Activated CD4-positive, CD25-positive, alpha-beta regulatory T cell treated with anti-CD3 and anti-CD28 coated beads, Interleukin-2, amount 50 U/mL, for 24 hours (primary cell): ENCODE data around the gene MAPRE3.

Source experiments
- ATAC-seq, 2 donors: fragments of 150-1000 bp; cut with Tn5 transposase; one replicate each; pipeline ENCODE4 v1.10.0; 2021; ENCODE audit warnings: mild to moderate bottlenecking in 1 of 2, moderate library complexity in 1 of 2

Gene MAPRE3

DNA sequence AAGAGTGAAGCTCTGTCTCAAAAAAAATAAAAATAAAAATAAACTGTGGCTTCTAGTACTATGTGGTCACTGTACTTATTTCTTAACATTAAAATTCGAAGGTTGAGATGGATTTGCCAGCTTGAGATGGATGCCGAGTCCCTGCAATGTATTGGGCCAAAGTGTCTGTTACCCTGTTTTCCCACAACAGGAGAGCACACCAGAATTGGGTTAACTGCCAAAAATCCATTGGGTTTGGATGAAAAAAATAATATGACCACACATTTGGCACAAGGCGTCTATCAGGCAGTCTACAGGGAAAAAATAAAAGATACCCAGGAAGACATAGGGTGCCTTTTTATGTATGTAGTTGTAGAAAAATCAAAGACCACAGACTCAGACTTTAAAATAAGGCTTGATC, 19.2 kb upstream of the MAPRE3 start:
- ATAC-seq = no peak

DNA sequence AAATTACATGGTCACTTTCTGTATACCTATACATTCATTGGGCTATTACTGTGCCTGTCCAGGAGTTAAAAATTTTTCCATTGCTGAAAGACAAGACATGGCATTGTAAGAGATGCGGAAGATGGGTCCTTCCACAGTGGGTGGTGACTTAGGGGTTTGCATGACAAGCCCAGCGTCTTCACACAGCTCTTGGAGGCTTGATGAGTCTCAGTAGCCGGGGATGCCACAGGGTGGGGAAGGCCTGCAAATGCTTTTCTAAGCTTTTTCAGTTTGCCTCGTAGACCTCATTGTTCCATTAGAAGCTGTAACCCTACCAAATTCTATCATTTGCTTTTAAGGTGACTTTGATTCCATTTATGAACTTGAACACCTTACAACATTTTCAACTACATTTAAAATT, 18.1 kb upstream of the MAPRE3 start:
- ATAC-seq = no peak

DNA sequence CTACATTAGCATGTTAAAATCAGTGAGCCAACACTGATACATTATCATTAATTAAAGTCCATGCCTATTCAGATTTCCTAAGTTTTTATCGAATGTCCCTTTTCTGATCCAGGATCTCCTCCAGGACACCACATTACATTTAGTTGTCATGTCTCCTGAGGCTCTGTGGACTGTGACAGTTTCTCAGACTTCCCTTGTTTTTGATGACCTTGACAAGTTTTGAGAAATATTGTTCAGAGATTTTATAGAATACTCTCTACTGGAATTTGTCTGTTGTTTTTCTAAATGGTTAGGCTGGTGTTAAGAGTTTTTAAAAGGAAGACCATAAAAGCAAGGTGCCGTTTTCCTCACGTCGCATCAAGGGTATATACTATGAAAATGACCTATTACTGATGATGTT, 16.3 kb upstream of the MAPRE3 start:
- ATAC-seq = no peak

DNA sequence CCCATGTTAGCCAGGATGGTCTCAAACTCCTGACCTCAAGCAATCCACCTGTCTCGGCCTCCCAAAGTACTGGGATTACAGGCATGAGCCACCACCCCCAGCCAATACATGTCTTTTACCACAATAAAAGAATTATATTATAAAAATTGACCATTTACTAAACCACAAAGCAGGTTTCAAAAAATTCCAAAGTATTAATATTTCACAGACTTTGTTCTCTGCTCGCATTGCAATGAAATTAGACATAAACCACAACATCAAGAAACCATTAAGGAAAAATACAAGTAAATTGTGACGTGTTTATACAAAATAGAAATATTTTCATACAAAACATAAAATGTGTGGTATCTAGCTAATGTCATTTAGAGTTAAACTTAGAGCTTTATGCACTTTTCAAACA, 13.4 kb upstream of the MAPRE3 start:
- no peak for ATAC-seq

DNA sequence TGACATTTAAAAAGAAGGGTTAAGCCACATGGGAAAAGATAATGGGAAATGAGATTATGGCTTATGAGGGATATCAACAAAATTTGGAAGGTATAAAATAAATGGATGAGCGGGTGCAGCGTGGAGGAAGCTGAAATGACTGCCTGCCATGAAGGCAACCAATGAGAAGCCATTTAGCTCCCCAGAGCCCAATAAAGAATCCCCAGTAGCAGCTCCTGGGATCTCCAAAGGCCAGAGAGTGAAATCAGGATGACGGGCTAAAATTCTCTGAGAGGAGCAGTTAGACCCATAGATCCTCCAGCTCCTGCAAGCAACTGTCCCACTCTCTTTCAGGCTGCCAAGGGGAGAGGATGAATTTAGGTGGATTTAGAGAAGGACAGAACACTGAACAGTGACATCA, 12.9 kb upstream of the MAPRE3 start:
- no peak for ATAC-seq

DNA sequence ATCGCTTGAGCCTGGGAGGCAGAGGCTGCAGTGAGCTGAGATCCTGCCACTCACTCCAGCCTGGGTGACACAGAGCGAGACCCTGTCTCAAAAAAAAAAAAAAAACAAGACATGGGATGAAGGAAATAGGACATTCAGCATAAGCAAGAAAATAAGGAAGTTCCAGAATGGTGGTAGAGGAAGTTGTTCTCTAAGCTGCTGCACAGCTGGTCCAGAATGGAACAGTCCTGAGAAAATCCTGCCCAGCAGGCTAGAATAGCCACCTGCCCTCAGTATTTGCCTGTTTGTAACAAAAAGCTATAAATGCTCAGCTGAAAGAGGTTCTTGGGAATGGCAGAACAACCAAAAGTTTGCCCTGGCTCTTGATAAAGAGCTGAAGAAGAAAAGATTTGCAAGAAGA, 11.1 kb upstream of the MAPRE3 start:
- ATAC-seq = no peak

DNA sequence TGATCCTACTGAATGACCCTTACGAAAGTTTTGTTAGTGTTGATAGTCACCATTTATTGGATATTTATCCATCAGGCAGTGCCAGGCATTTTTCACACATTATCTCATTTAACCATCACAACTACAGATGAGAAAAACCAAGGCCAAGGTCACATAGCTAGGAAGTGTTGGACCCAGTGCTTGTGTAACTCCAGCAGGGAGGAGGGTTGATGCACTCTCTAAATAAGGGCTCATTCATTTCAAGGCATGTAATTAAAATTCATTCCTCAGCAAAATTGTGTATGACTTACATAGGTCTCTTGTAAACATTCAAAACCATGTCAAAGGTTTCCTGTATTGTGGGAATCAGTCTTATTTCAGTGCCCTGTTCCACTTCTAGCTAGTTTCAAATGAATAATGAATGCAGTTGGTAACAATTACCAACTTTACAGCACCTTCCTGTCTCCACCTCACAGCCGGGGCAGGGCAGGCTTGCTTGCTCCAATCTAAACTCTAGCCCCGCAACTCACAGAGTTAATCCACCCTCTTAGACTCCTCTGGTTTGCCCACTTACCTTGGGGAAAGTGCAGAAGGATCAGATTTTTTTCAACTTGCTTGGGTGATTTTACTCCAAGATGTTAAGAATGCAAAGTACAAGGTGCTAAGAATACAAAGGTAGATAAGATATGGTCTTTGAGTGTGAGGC, 5.8 kb upstream of the MAPRE3 start:
- ATAC-seq = no peak

DNA sequence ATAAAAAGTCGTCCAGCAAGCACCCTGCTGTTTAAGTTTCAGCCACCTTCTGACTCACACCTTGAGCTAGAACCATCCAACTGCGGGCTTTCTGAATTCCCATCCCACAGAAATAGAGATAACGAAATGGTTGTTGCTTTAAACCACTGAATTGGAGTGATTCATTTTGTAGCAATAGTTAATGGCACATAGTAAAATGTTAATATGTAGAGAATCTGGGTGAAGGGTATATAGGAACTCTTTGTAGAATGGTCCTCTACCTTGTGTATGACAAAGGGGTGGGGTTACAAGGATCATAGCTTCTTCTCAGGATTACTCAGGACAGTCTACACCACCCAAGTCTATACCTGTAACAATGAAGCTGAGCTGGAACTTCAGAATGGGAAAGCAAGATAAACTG, 2.4 kb upstream of the MAPRE3 start:
- ATAC-seq = no peak

DNA sequence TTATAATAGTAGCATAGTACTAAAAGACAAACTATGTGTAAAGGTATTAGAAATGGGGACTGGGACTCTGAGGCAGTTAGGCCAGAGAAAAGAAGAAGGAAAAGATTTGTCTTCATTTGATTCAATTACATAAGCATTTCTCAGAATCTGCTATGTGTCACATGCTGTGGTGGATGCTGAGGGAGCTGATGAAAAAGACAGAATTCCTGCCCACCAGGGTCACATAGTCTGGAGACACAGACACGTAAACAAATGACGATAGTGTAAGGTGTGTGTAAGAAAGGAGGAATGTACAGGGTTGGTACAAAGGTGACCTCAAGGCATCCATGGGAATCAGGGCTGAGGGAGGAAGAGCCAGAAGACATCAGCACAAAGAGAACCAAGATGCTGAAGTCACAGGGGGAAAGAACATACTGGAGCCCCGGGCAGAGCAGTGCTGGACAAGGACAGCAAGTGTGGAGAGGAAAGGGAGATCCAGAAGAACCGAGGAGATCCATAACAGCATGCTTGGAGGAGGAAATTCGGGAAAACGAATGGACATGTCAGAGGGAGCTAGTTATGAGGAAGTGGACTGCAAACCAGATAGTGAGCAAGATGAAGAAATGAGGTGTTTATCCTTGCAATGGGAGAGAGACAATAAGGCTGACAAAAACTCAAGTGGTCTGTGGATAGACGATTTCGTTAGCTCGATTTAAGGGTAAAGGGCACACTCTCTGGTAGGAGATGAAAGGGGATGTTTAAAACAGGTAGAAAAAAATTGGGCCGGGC, 1.2 kb upstream of the MAPRE3 start:
- no peak for ATAC-seq

DNA sequence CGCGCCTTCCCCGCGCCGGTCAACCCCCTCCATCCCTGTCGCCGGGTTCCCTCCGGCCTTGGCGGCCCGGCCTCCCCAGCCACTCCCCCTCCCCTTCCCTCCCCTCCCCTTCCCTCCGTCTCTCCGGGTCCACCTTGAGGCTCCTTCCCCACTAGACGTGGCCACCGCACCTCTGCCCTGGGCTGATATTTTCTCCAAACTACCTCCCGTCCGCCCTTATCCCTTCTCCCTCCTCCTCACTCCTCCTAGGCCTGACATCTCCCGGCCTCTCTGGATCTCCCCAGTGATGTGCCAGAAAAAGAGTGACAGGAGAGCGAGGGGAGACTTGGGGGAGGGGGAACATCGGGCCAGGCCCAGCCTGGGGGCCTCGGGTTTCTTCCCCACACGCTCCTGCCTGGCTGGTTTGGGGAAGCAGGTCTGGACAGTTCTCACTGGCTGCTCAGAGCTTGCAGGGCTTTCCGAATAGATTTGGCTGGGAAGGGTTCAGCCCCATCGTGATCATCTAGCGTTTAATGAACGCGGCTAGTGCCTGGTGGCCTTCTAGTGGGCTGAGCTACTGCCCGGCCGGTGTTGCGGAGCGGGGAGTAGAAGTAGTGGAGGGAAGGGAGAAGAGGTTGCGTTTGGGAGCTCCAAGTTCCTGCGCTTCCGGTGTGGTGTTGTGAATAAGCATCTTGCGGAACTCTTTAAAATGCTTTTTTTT, 641 bp downstream of the MAPRE3 start:
- no peak for ATAC-seq

DNA sequence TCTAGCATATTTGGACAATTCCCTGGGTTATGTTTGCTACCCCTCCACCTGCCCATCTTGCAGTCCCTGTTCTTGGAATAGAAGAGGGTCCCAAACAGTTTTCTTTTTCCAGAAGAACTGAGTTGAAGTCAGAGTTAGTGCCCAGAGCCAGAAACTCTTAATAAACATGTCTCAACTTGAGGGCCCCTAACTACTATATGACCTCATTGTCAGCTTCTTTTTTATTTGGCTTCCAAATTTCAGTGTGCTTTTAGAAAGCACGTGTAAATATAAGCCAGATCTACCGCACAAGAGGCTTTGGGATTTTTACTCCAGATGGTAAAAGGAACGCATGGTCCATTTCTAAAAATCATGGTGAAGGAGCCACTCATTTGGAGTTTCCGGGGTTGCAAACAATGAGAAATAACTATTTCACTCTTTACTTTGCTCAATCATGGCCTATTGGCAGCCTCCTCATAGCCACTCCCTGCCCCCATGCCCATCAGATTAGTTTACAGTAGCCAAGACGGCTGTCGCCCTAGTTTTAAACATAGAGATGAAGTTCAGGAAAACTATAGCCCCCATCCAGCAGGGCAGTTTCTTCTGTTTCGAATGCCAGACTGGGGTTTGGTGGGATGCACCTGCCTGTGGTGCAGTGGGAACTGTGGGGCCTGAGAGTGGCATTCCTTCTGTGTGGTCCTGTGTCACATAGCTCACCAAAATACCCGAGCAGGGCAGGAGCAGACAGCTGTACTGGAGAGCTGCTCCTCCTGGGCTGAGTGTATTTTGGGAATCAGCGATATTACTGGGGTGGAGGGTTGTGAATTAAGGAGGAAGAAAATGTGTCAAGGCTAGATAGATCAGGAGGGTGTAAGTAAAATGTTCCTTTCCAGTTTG, 1.7 kb downstream of the MAPRE3 start:
- no peak for ATAC-seq

DNA sequence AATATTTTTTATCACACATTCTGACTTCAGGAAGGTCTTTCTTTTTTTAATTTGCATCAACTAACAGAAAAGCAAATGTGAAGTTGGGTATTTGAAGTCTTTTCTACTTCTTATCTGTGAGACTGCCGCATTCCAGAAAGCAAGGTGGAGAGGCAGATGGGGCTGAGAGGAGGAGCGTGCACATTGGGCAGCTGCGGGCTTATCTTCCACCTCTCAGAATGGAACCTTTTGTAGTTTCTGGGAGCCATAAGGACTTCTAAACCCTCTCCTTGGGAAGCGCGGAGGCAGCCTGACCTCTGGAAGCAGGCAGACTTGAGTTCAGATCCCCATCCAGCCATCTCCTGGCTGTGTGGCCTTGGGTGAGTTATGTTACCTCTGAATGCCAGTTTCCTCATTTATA, 3.9 kb downstream of the MAPRE3 start:
- ATAC-seq = no peak

DNA sequence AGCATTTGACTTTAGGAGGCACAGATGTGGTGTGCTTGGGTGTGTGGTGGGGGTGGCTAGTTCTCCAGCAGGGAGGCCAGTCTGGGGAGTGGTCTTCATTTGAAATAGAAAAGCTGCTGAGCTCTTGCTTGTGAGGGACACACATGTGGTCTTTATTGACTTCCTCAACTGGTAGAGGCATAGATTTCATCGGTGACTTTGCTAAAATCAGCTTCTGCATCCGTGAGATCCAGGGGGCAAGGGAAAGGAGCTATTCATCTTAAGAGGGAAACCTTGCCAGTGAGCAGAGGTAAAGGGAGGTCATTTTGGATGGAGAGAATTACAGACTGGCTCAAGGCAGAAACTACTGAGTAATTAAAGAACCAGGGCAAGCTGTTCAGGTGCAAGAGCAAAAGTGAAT, 4.7 kb downstream of the MAPRE3 start:
- no peak for ATAC-seq

DNA sequence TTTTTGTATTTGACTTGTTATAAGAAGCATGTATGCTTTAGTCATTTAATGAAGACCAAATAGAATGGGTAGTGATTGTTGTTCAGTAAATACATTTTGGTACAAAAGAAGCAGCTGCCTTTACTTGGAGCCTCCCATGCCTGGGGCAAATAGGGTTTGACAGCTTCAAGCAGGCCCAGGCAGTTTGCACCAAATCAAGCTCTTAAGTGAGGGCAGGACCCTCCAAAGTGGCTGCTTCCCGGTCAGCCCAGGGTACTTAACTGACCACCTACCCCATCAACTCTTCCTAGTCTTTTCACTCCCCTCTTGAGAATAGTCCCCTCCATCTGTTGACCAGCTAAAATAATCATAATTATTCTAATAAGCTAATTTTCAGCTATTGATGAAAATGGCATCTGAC, 5.2 kb downstream of the MAPRE3 start:
- no peak for ATAC-seq

DNA sequence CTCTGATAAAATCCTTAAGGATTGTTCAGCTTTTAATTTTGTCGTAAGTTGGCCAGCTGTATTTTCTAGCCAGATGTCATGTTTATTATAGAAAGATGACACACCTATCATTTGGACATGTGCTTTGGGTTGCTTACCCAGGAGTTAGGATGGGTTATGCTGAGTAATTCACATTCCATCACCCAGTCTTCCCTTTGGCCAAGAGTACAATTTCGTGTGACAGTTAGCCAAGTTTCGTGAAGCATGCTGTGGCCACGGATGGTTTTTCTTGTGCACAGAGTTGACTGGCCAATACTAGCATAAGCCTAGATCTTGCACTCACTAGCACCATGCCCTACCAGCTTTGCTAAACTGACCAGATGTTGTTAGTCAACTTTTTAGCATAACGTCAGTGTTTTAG, 5.8 kb downstream of the MAPRE3 start:
- no peak for ATAC-seq

DNA sequence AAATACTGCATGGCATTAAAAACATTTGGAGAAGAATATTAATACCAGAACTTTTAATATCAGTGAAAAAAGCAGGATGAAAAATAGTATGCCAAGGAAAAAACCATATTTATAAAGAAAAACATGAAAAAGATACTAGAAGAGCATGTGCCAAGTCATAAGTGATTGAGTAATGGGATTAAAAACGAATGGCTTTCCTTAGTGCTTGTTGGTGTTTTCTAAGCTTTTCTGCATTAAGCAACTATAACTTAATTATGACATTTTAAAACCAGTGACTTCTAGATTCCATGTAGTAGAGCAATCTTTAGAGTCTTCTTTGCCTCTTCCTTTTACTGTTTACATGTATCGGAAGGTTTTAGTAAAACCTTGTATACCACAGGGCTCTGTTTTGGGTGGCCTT, 6.6 kb downstream of the MAPRE3 start:
- no peak for ATAC-seq

DNA sequence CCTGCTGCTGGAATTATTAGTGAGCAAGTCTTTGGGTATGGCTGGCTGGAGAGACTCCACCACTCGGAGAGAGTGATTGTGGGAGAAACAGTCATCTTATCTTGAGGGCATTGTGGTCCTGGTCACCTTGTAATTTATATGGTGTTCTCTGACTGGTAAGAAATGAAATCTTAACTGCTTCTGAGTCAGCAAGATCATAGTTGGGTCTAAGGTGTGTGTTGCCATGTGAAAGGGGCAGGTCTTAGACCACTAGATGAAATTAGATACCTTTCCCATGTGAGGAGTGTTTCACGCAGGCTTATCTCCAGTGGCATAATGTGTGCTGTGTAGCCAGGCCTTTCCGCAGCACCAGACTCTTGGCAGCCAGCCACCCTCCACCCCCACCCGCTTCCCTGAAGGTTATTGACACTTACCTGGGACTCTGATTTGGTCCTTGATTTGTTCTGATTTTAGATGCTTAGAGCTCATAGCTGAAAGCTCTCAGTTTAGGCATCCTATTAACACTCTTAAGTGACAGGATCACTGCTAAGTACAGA, 7.7 kb downstream of the MAPRE3 start:
- no peak for ATAC-seq

DNA sequence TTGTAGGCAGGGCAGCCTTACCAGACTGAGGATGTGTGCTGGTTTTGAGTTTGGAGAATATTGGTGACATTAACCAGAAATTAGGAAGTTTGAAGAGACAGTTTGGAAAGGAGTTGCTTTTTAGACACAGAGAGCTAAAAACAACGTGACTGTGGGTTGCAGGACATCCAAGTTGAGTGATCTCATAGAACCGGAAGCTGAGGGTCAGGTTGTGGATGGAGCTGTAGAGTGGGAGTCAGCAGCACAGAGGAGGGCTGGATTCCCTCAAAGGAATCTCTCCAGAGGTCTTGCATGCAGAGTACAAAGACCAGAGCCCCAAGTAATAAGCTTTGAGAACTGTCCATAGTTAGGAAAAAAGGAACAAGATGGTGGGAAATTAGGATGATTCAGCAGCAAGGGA, 9.3 kb downstream of the MAPRE3 start:
- no peak for ATAC-seq

DNA sequence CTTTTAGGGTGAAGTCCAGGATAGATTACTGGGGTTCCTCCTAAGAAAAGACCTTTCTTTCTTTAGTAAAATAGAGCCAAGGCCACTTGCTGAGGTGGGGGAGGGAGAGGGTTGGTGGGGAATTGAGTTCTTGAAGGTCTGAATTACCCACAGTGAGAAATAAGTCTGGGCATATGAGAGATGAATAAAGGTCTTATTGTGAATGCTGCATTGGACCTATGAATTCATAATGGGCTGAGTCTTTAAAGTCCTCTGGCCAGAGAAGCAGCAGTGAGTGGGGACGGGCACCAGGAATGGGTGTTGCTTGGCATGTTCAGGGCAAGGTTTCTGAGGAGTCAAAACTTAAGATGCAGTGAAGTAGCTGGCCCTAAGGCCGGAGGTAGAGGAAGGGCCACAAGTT, 10.5 kb downstream of the MAPRE3 start:
- ATAC-seq = no peak

DNA sequence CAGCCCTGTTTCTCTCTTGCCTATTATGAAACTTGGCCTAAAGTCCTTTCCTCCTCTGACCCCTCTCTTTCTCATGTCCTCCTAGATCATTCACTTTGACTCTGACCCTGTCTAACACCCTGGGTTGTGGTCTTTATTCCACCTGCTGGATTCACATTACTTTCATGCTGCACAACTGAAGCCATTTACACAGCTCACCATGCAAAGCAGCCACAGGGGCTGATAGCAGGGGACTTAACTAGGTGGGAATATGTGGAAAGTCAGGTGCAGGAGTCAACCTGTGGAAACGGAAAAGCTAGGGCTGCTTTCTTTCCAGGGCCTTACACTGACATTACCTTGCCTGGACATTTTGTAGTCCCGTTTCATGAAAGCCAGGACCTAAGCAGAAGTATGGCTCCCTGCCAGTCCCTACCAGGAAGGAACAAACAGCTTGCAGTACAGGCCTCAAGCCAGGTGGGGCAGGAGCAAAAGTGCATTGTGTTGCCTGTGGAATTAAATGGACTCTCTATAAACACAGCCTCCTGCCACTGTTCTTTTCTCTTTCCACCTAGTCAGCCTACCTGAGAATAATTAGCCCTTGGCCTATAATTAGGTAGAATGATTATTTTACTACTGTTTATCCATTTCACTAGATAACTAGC, 11.8 kb downstream of the MAPRE3 start:
- no peak for ATAC-seq

DNA sequence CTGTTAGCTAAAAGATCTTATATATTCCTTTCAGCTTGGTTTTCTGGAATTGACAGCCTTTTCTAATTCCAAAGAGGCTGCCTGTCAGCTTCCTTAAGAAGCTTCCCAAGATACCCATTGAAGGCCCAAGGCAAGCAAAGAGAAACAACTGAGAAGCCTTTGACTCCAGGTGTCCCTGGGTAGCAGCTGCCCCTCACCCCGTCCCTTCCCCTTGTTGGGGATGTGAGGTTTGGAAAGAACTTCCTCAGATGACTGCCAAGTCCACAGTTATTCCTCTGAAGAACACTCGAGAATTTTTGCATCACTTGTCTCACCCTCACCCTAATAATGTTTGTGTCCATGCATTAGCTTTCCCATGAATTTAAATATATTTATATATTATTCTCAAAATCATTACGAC, 13.3 kb downstream of the MAPRE3 start:
- ATAC-seq = no peak

DNA sequence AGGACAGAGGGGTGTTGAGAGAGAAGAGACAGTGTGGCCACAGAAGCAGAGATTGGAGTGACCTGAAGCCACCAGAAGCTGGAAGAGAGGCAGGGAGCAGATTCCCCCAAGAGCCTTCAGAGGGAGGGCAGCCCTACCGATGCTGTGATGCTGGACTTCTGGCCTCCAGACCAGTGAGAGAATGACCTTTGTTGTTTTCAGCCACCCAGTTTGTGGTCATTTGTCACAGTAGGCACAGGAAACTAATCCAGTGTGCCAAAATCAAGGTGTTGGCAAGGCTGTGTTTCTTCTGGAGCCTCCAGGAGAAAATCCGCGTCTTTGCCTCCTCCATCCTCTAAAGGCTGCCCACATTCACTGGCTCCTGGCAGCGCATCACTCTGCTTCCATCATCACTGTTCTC, 15.4 kb downstream of the MAPRE3 start:
- ATAC-seq = no peak
